Stimulated activated CD4-positive, alpha-beta T cell treated with anti-CD3 and anti-CD28 coated beads, TNF-alpha, amount 100 ng/mL, for 48 hours (primary cell): ENCODE measurements around the gene MTHFR.

Experiments used
- DNase-seq, 3 donors: peaks; one replicate each; pipeline ENCODE4 v3.0.0-alpha.2; 2020; ENCODE audit warnings: low read depth in 3 of 3

The MTHFR gene

GRCh38 chr1:11805422-11806306, at the start of gene MTHFR, which contains the start of gene CLCN6:
TSS of gene MTHFR (minus strand) at chr1:11805964. CDS start at chr1:11803116, 2,848 bp downstream.
TSS of gene CLCN6 (plus strand) at chr1:11806191. CDS start at chr1:11806263, 72 bp downstream.
- DNase-seq = peak; percentile 97 to 99 (median 98)

GRCh38 chr1:11855430-11855829, 49.7 kb upstream of the MTHFR start:
- no peak for DNase-seq

GRCh38 chr1:11854519-11854918, 48.8 kb upstream of the MTHFR start:
- no peak for DNase-seq

GRCh38 chr1:11851180-11851579, 45.4 kb upstream of the MTHFR start:
- no peak for DNase-seq

- no peak for DNase-seq
Measured at GRCh38 chr1:11850156-11850555, 44.4 kb upstream of the MTHFR start.

- no peak for DNase-seq
Measured at GRCh38 chr1:11848373-11848700, 42.6 kb upstream of the MTHFR start.

- no peak for DNase-seq
Measured at GRCh38 chr1:11847667-11848372, 42.1 kb upstream of the MTHFR start, which contains the start of gene NPPA. TSS of gene NPPA (minus strand) at chr1:11847783. CDS start at chr1:11847684, 99 bp downstream.

GRCh38 chr1:11845641-11846335, 40.0 kb upstream of the MTHFR start:
- DNase-seq = no peak

- no peak for DNase-seq
Measured at GRCh38 chr1:11842154-11843041, 36.6 kb upstream of the MTHFR start.

GRCh38 chr1:11841245-11842153, 35.7 kb upstream of the MTHFR start:
- no peak for DNase-seq

GRCh38 chr1:11839727-11840705, 34.3 kb upstream of the MTHFR start:
- no peak for DNase-seq

- DNase-seq = peak; percentile 45 to 57 (median 47)
Measured at GRCh38 chr1:11838349-11839272, 32.8 kb upstream of the MTHFR start.

GRCh38 chr1:11837767-11838348, 32.1 kb upstream of the MTHFR start:
- no peak for DNase-seq

GRCh38 chr1:11836955-11837766, 31.4 kb upstream of the MTHFR start:
- no peak for DNase-seq

- DNase-seq = no peak
Measured at GRCh38 chr1:11835441-11836225, 29.9 kb upstream of the MTHFR start.

GRCh38 chr1:11833900-11834299, 28.1 kb upstream of the MTHFR start:
- no peak for DNase-seq
